ENCODE results near the gene ATP8B1. TPM values are rescaled to one million over a fixed set of nuclear protein-coding genes. Genes with fewer than 3 reads are reported as not detected.

The ATP8B1 gene
- total RNA-seq, 1 experiment from 2014 or later = 1.1 TPM

DNA sequence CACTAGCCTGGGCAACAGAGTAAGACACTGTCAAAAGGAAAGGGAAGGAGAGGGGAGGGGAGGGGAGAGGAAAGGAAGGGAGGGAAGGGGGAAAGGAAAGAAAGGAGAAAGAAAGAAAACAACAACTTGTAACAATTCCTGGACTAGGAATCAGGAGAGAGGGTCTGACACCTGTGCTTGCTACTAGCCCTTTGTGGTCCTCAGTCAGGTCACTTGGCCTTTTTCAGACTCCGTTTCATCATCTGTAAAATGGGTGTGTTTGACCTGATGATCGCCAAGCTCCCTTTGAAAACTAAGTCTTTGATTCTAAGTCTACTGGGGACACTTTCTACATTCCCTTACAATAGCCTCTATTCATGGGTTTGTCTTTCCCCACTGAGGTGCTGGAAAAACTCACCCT is 11.4 kb upstream of the ATP8B1 start:
- Histone ChIP-seq H2BK15ac (ENCODE audit: low read depth, low read length) (no peak overlapping the region), H2BK20ac (ENCODE audit: low read depth, low read length, poor library complexity, severe bottlenecking) (no peak overlapping the region), H3T11ph (ENCODE audit: low read length) (no peak overlapping the region), H2AFZ (ENCODE audit: low read length) (no peak overlapping the region), H2AK5ac (ENCODE audit: insufficient read length, low read length) (no peak overlapping the region), H3K9me3 (ENCODE audit: control insufficient read depth, low read depth, low read length) (no peaks in the 10 kb centered on the region), H3K23me2 (ENCODE audit: insufficient read length, low read depth, low read length, poor library complexity, severe bottlenecking) (no peaks in the 10 kb centered on the region), H4K5ac (ENCODE audit: insufficient read length, low read depth, low read length) (no peak overlapping the region), H3K27ac (ENCODE audit: insufficient read length, low read depth, low read length) (no peak overlapping the region), H3K14ac (ENCODE audit: insufficient read depth, low read length) (no peak overlapping the region), H3K27me3 (ENCODE audit: insufficient read depth, low read length) (no peaks in the 10 kb centered on the region), H3K4ac (ENCODE audit: low read depth, low read length) (no peak overlapping the region), H3K9ac (ENCODE audit: extremely low read depth, insufficient read length, low read length) (no peak overlapping the region), H4K8ac (replicated peaks; ENCODE audit: insufficient read length, low read depth, low read length) (no peak overlapping the region), H3K79me1 (ENCODE audit: insufficient read depth, low read depth, low read length, poor library complexity, severe bottlenecking) (no peaks in the 10 kb centered on the region), H2BK120ac (ENCODE audit: low read depth, low read length, poor library complexity, severe bottlenecking) (no peak overlapping the region), H4K91ac (ENCODE audit: insufficient read length, low read depth, low read length) (no peak overlapping the region), H2BK12ac (ENCODE audit: insufficient read length, low read depth, low read length) (no peak overlapping the region), H3K4me1 (ENCODE audit: insufficient read depth, low read length) (no peaks in the 10 kb centered on the region), H2BK5ac (ENCODE audit: insufficient read length, low read length) (no peak overlapping the region), H3K18ac (ENCODE audit: insufficient read length, low read depth, low read length) (no peak overlapping the region), H3K79me2 (ENCODE audit: insufficient read depth, low read length) (no peaks in the 10 kb centered on the region), H3K4me2 (ENCODE audit: insufficient read depth, insufficient read length, low read length) (no peak overlapping the region), H4K20me1 (ENCODE audit: control insufficient read depth, insufficient read depth, insufficient read length) (no peaks in the 10 kb centered on the region), H3K56ac (ENCODE audit: insufficient read length, low read depth, low read length) (no peak overlapping the region), H3K23ac (ENCODE audit: insufficient read length, low read depth, low read length) (no peak overlapping the region)
- H3K27ac Mint-ChIP-seq = no peak overlapping the region
- H3K4me1 Mint-ChIP-seq = 0 out of 4 replicates have a peak, but pooled peaks cover 0 to 1% of the 10 kb centered on the region in 2 experiments
- no peaks in the 10 kb centered on the region for H3K36me3 Mint-ChIP-seq (ENCODE audit: insufficient read depth in 1 of 3, low read depth in 3 of 3)
- WGBS (ENCODE audit: extremely low coverage, insufficient read length, low lambda C conversion rate) = no CpG with 5 or more reads among the region's 2 CpGs
- H3K27me3 Mint-ChIP-seq (ENCODE audit: low read depth) = peaks cover 8% of the 10 kb centered on the region; the same call in 1 of the 2 replicates
- H3K4me3 Mint-ChIP-seq = no peak overlapping the region
- H3K9me3 Mint-ChIP-seq = peaks cover 0 to 12% of the 10 kb centered on the region in 2 experiments; a peak in 3 of 5 replicates
- no peak for DNase-seq
- no peak for TF ChIP-seq CTCF (conservative IDR thresholded peaks at IDR 0.05)

Measured in H9 (cell line).